ENCODE data around the gene CFAP61.

- TF ChIP-seq CTCF (IDR thresholded peaks at IDR 0.05; ENCODE audit: low read depth, low read length): no peak
- TF ChIP-seq EZH2phosphoT487 (IDR thresholded peaks at IDR 0.05; ENCODE audit: low read depth): no peak
These were observed 244.8 kb downstream of the CFAP61 start for GRCh38 chr20:20297181-20297580.

All from OCI-LY3 (cell line).